ENCODE data around the gene APBA2. TPM values are rescaled to one million over a fixed set of nuclear protein-coding genes. Genes with fewer than 3 reads are reported as not detected.

The APBA2 gene
- total RNA-seq, 2 donors from 2014 or later = 2.7 to 4.0 TPM

GRCh38 chr15:29126821-29127461, 241.2 kb downstream of the APBA2 start:
- DNase-seq (ENCODE audit: low spot score) = no peak
- intact Hi-C loops (cut with DNase I) = no loop called here

DNA sequence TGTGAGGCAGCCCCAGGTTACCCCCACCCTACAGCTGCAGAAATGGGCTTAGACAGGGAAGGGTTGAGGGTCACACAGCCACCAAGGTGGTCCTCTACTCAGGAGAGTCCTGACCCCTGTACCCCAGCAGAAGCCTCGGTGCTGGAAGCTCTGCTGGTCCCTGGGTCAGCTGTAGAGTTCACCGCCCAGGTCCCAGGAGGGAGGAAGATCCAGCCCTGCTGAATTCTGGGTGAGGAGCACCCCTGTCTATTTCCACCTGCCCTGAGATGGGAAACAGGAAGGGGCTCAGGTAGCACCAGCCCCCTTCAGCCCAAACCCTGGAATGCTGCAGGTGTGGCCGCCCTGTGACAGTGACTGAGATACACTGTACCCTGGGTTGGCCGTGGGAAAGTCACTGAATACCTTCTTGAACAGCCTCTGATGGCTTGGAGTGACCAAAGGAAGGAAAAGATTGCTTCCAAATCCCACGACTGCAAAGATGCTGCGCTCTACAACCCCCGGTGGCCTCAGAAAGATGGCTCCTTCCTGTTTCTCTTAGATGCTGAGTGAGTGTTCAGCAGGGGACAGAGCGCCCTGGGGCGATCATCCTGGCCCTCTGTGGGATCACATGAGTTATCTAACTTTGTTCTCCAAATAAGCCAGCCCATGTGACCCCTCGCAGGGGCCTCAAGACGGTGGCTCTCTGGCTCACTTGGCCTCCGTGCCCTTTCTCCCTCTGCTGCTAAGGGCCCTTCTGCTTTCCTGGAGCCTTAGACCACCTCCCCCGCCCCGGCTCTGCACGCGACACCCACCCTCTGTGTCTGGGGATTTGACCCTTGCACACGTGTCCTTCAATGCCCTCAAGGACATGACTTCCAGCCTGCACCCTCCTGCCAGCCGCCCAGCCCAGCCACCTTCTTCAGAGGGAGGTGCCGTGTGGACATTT, 242.0 kb downstream of the APBA2 start:
- no peak for DNase-seq (ENCODE audit: low spot score)
- intact Hi-C loops (cut with DNase I) = no loop called here

DNA sequence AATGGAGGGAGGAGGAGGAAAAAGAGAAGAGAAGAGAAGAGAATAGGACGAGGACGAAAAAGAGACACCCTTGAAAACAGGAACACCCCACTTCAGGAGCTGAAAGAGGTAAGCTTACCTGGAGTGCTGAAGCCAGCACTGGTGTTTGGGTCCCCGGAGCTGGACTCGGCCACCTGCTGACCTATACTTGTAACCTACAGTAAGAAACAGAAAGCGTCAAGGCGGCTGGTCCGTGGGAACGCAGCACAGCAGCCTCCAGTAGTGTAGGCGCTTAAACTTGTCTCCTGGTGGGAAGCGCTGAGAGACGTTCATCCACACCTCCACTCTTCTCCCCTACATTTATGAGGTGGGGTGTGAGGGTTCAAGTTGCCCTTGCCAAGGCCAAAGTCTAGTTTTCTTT, 242.9 kb downstream of the APBA2 start:
- DNase-seq (ENCODE audit: low spot score) = no peak
- intact Hi-C loops (cut with DNase I) = no loop called here

- intact Hi-C loops (cut with DNase I) = no loop called here
- no peak for DNase-seq (ENCODE audit: low spot score)
Measured at GRCh38 chr15:29129221-29129620, 243.4 kb downstream of the APBA2 start.

DNA sequence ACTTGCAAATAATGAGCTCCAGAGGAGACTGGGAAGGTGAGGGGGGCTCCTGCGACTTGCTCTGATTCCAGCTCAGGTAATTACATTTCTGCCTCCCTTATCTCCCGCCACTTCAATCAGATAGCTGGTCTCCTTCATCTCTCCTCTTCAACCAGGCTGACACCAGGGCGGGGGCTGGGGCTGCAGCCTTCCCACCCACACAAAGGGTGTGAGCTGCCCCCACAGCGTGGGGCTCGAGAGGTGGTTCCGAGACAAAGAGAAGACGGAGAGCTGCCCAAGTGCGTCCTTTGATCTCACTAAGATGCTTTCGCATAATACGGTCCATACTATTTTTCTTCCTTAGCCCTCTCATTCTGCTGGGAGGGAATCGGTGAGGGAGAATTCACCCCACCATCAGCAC, 244.2 kb downstream of the APBA2 start:
- peak; percentile 64 for DNase-seq (ENCODE audit: low spot score)
- intact Hi-C loops (cut with DNase I) = no loop called here

- no peak for DNase-seq (ENCODE audit: low spot score)
- intact Hi-C loops (cut with DNase I) = no loop called here
Measured at GRCh38 chr15:29130476-29130875, 244.7 kb downstream of the APBA2 start.

DNA sequence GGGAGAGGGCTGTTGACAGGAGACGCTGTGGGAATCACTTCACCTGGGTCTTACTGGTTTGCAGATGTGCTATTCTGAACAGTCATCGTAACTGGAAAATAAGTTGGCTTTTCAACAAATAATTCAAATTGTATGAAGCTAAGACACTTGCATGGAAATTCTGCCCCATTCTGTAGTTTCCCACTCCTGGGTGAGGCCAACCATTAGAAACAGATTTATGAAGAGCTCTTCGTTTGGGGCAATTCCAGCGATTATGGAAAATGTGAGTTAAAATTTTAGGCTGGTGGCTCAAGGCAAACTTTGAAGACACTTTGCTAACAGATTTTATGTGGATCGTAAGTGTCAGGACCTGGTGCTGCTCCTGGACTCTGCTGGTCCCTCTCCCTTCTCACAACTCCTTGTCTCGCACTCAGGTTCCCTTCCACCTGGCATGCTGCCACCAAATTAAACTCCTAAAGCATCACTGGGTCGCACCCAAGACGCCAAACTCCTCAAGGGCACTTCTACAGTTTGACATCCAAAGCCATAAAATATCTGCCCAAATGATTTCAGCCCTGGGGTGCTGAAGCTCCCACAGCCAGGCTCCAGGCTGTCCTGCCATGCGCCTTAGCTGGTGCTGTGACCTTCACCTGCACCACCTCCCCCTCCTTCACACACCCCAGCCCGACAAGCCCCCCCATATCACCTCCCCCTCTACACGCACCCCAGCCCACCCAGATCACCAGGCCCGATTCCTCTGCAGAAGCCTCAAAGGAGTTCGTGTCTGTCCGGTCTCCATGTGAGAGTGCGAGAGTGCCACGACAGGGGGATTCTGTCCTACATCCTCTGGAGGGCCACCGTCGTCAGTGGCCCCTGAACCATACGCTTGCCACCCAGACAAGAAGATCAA, 245.4 kb downstream of the APBA2 start:
- intact Hi-C loops (cut with DNase I) = no loop called here
- peak; percentile 20 for DNase-seq (ENCODE audit: low spot score)

- peak; percentile 74 for DNase-seq (ENCODE audit: low spot score)
- intact Hi-C loops (cut with DNase I) = no loop called here
Measured at GRCh38 chr15:29131840-29132420, 246.2 kb downstream of the APBA2 start.

- DNase-seq (ENCODE audit: low spot score) = peak; percentile 80
- intact Hi-C loops (cut with DNase I) = no loop called here
Measured at GRCh38 chr15:29132735-29133181, 247.0 kb downstream of the APBA2 start.

DNA sequence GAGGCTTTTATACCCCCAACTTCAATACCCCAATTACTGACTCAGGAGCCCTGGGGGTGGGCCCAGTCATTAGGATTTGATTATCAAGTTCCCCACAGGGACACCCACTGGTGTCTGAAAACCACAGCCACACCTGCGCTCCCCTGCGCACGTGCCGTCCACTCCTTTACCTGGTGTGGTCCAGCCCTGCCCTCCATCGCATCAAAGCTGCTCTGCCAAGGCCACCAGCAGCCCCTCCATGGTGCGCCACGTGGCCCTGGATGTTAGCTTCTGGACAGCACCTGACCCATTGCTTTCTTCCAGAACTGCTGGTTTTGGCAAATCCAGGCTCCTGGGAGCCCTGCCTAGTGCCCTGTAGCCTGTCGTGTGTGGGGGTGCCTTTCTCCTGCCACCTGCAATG, 247.5 kb downstream of the APBA2 start:
- intact Hi-C loops (cut with DNase I) = no loop called here
- no peak for DNase-seq (ENCODE audit: low spot score)

GRCh38 chr15:29133791-29134190, 248.0 kb downstream of the APBA2 start:
- intact Hi-C loops (cut with DNase I) = no loop called here
- peak; percentile 49 for DNase-seq (ENCODE audit: low spot score)

GRCh38 chr15:29134239-29134638, 248.5 kb downstream of the APBA2 start:
- DNase-seq (ENCODE audit: low spot score) = peak; percentile 68
- intact Hi-C loops (cut with DNase I) = no loop called here

DNA sequence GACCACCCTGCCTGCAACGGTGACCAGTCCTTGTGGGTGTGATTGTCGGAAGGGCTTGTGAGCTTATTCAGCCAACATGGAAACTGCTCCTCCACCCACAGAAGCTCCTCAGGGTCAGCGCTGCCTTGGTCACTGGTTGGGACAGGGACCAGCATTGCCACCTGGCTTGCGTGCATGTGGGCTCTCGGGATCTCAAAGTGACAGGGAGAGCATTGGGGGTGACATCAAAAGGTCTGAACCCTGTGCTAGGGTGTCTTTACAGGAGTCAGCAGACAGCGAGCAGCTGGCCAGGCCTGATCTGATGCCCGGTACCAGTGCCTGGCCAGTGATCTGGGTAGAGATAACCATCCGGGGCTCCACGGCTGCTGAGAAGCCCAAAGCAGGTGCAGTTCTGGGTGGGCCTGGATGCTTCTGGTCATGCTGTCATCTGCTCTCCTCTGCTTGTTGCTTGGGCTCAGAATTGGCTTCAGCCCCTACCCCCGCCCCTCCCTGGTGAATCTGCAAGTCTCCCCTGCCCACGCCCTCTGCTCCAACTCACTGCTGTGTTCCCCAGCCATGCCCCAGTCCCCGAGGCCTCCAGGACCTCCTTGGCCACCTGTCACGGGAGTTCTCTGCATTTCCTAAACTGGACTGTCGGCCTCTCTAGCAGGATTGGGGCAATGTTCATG, 249.0 kb downstream of the APBA2 start:
- peak; percentile 57 for DNase-seq (ENCODE audit: low spot score)
- intact Hi-C loops (cut with DNase I) = no loop called here

DNA sequence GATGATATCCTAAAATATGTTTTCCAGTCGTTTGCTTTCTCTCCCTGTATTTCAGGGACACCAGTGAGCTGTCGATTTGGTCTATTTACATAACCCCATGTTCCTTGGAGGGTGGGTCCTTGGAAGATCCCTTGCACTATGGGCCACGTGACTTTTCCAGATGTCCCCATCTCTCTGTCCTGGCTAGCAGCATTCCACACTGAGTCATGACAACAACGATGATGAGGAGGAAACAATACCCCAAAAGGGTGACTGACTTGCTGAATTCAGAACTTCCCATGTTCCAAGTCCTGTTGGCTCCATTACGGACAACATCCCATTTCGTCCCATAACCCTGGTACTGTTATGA, 249.5 kb downstream of the APBA2 start:
- DNase-seq (ENCODE audit: low spot score) = no peak

GRCh38 chr15:29135702-29136646, 250.2 kb downstream of the APBA2 start:
- DNase-seq (ENCODE audit: low spot score) = peak; percentile 59
- intact Hi-C loops (cut with DNase I) = no loop called here

More for the DNA sequence above, 249.5 kb downstream of the APBA2 start:
- intact Hi-C loops (cut with DNase I) = no loop called here

DNA sequence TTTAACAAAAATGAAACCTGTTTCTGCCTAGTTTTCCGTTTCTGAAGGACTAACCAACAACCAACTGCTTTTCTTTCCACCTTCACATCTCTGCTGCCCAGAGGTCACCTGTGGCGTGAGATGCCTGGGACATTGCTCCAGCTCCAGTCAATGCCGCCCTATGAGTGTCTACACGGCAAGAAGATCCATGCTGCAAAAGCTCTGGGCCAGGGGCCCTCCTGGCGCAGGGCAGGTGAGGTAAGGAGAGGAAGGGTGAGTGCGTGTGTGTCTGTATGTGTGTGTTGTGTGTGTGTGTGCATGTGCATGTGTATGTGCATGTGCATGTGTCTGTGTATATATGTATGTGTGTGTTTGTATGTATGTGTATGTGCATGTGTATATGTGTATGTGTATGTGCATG, 252.5 kb downstream of the APBA2 start:
- DNase-seq (ENCODE audit: low spot score) = peak; percentile 53
- intact Hi-C loops (cut with DNase I) = no loop called here

- intact Hi-C loops (cut with DNase I) = no loop called here
- peak; percentile 43 for DNase-seq (ENCODE audit: low spot score)
Measured at GRCh38 chr15:29139072-29139471, 253.3 kb downstream of the APBA2 start.

Measured in posterior vena cava (tissue), 2 donors.